ENCODE results near the gene GAS2L2.

GRCh38 chr17:35765756-35766488 lies 12.9 kb upstream of the GAS2L2 start:
- TF ChIP-seq ARNTL (CRISPR knock-in tag; IDR thresholded peaks at IDR 0.05; ENCODE audit: borderline replicate concordance, low read depth): no peak
- no peak for TF ChIP-seq ZFP30 (CRISPR knock-in tag; IDR thresholded peaks at IDR 0.05)
- no peak for TF ChIP-seq ZFP3 (CRISPR knock-in tag; IDR thresholded peaks at IDR 0.05)
- no peak for TF ChIP-seq ZNF565 (CRISPR knock-in tag; conservative IDR thresholded peaks at IDR 0.05; ENCODE audit: low read depth)
- TF ChIP-seq BACH2 (CRISPR knock-in tag; IDR thresholded peaks at IDR 0.05; ENCODE audit: borderline replicate concordance): no peak
- no peak for TF ChIP-seq TCF4 (CRISPR knock-in tag; IDR thresholded peaks at IDR 0.05; ENCODE audit: borderline replicate concordance)
- no peak for TF ChIP-seq GLIS3 (CRISPR knock-in tag; IDR thresholded peaks at IDR 0.05)
